ENCODE data around the gene IL3.

DNA sequence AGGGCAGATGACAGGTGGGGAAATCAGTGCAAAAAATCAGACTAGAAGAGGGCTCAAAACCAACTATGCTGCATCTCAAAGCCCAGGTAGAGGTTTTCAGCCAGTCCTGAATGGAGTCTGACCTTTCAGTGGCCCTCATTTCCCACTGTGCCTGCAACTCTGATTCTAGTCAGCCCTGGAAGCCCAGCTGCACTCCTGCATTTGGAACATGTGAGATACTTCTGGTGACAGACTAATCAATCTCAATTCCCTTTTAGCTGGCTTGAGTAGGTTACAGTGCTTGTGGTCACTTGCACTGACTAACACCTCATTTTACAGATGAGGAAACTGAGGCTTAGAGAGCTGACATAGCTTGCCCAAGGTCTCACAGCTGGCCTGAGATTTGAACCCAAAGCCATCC, 41.1 kb upstream of the IL3 start:
- no peak for TF ChIP-seq CTCF (IDR thresholded peaks at IDR 0.05)
- TF ChIP-seq POLR2A (IDR thresholded peaks at IDR 0.05), result no peak
